Activated B cell treated with CpG ODN at 0.5 μM for 24 hours (primary cell): Measurements from ENCODE around the gene VAV2. TPM values are rescaled to one million over a fixed set of nuclear protein-coding genes. Genes with fewer than 3 reads are reported as not detected.

ENCODE experiments used
- ATAC-seq: fragments of 200-7000 bp; cut with Tn5 transposase; one replicate; pipeline ENCODE4 v1.10.0; 2021; ENCODE audit warnings: low read depth, mild to moderate bottlenecking, moderate library complexity
- CTCF ChIA-PET: fragments of 350-600 bp; sonication (Branson Sonifier 250); formaldehyde crosslinking; loops from one replicate; lab custom pipeline; 2021; ENCODE audit warnings: antibody characterized with exemption; lab: Charles Lee
- POLR2A ChIA-PET: fragments of 350-600 bp; sonication (Branson Sonifier 250); formaldehyde crosslinking; loops from one replicate; lab custom pipeline; 2021; ENCODE audit warnings: antibody characterized with exemption; lab: Charles Lee
- DNase-seq: peaks from one replicate; pipeline ENCODE4 v3.0.0; 2022
- H3K27ac Mint-ChIP-seq: one replicate; pipeline ENCODE4 v1.8.0; 2020; ENCODE audit warnings: mixed read lengths
- H3K27me3 Mint-ChIP-seq: one replicate; pipeline ENCODE4 v1.8.0; 2021; ENCODE audit warnings: mixed read lengths
- H3K36me3 Mint-ChIP-seq: one replicate; pipeline ENCODE4 v1.8.0; 2021; ENCODE audit warnings: low read depth, mixed read lengths
- H3K4me1 Mint-ChIP-seq: one replicate; pipeline ENCODE4 v1.8.0; 2021; ENCODE audit warnings: mixed read lengths
- H3K4me3 Mint-ChIP-seq: one replicate; pipeline ENCODE4 v1.8.0; 2020; ENCODE audit warnings: mild to moderate bottlenecking, mixed read lengths
- H3K9me3 Mint-ChIP-seq: one replicate; pipeline ENCODE4 v1.8.0; 2020; ENCODE audit warnings: mixed read lengths
- CTCF ChIP-seq: fragments of 200-600 bp; IDR thresholded peaks from one replicate; pipeline ENCODE4 v1.8.0; 2022; ENCODE audit warnings: antibody characterized with exemption, mild to moderate bottlenecking
- intact Hi-C: fragments of 100-400 bp; cut with micrococcal nuclease; formaldehyde crosslinking; loops from one replicate; pipeline ENCODE4 v1.15.1; 2024
- total RNA-seq: library from RNA; stranded (reverse); gene quantifications from 2 replicates; pipeline ENCODE4 v1.2.3, GENCODE V29; 2022

Gene VAV2
- total RNA-seq, 1 donor from 2014 or later = 99.6 TPM

GRCh38 chr9:134030821-134031470 lies 38.8 kb upstream of the VAV2 start:
- TF ChIP-seq CTCF = no peak
- Mint-ChIP-seq H3K4me3 (no peak overlapping the region), H3K27ac (no peak overlapping the region), H3K9me3 (no peaks in the 10 kb centered on the region), H3K4me1 (peaks cover 12% of the 10 kb centered on the region), H3K27me3 (no peaks in the 10 kb centered on the region), H3K36me3 (peaks cover 54% of the 10 kb centered on the region)
- ChIA-PET CTCF (no interaction called here), POLR2A (no interaction called here)
- DNase-seq (no peak), ATAC-seq (no peak)
- intact Hi-C loops = no loop called here

DNA sequence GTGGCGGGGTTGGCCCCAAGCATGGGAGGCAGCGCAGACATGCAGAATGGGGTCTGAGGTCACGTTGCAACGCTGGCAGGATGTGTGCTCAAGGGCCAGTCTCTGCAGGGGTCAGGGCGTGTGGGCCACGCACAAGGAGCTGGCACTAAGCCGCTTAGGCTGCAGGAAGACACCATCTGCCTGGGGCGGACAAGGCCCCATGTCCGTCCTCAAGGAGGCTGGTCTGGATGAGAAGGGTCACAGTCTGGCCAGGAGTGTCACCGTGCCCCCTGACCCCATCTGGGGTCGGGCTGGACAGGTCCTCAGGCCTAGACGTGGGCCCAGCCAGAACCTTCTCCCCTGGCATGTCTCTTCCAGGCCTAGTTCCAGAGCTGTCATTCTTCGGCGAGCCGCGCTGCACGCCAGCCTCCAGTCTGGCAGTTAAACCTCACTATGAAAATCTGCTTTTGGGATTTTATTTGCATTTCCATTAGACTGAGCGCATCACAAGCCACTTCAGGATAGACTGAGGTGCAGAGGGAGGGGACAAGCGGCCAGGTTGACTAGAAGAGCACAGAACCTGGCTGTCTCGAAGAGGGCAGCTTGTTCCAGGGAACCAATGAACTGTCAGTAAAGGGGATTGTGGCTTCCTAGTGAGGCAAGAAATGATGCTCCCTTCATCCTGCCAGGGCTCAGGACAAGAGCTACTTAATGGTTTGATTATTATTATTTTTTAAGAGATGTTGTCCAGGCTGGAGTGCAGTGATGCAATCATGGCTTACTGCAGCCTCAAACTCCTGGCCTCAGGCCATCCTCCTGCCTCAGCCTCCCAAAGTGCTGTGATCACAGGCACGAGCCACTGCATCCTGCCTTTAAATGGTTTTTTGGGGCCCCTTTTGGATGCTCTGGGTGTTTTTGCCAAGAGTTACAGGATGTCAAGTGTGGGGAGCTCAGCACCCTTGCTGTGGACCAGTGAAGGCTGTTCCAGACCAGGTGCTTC lies 37.4 kb upstream of the VAV2 start:
- Mint-ChIP-seq H3K36me3 (peaks cover 40% of the 10 kb centered on the region), H3K27me3 (no peaks in the 10 kb centered on the region), H3K9me3 (no peaks in the 10 kb centered on the region), H3K4me1 (peaks cover 12% of the 10 kb centered on the region), H3K27ac (no peak overlapping the region), H3K4me3 (no peak overlapping the region)
- ChIA-PET POLR2A (no interaction called here), CTCF (no interaction called here)
- no peak for ATAC-seq
- intact Hi-C loops = loop anchor here (5.0 to 10.0 kb wide), 3 partner anchors 365 to 655 kb away; partner anchors contain the start of genes STKLD1 and SURF4
- DNase-seq = no peak
- TF ChIP-seq CTCF = no peak

- intact Hi-C loops = loop anchor here (5.0 to 10.0 kb wide), 3 partner anchors 366 to 654 kb away; partner anchors contain the start of genes STKLD1 and SURF4
- H3K4me1 Mint-ChIP-seq = peaks cover 16% of the 10 kb centered on the region
- ChIA-PET POLR2A (no interaction called here), CTCF (no interaction called here)
- H3K4me3 Mint-ChIP-seq = no peak overlapping the region
- no peaks in the 10 kb centered on the region for H3K27me3 Mint-ChIP-seq
- no peaks in the 10 kb centered on the region for H3K9me3 Mint-ChIP-seq
- DNase-seq = no peak
- ATAC-seq = no peak
- TF ChIP-seq CTCF = no peak
- peaks cover 36% of the 10 kb centered on the region for H3K36me3 Mint-ChIP-seq
- H3K27ac Mint-ChIP-seq = no peak overlapping the region
Observed at GRCh38 chr9:134028575-134029247, 36.6 kb upstream of the VAV2 start.

DNA sequence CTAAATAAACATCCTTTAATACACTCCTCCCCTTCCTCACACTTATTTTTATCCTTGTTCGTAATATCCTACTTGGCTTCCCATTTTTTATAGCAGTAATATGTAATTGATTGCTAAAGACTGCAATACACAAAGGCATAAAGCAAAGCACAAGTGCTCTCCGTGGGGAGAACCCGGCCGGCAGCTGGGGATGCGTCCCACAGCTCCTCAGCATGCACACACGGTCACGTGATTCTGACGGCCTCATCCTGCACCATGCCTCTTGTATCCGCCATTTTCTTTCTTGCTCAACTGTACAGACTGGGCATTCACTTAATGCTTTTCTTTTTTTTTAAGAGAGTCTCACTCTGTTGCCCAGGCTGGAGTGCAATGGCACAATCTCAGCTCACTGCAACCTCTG lies 36.0 kb upstream of the VAV2 start:
- H3K36me3 Mint-ChIP-seq = peaks cover 30% of the 10 kb centered on the region
- ChIA-PET POLR2A (no interaction called here), CTCF (no interaction called here)
- H3K9me3 Mint-ChIP-seq = no peaks in the 10 kb centered on the region
- H3K4me1 Mint-ChIP-seq = peaks cover 16% of the 10 kb centered on the region
- no peak for ATAC-seq
- intact Hi-C loops = loop anchor here (5.0 to 10.0 kb wide), 3 partner anchors 367 to 653 kb away; partner anchors contain the start of genes STKLD1 and SURF4
- peak overlapping the region; percentile 16 for H3K4me3 Mint-ChIP-seq
- H3K27ac Mint-ChIP-seq = no peak overlapping the region
- DNase-seq = no peak
- H3K27me3 Mint-ChIP-seq = no peaks in the 10 kb centered on the region
- TF ChIP-seq CTCF = no peak
